ENCODE results near the gene ANKRD30B.
"Not testable (repeated sequence)": the region's sequence is repeated elsewhere in the genome, so short reads cannot be mapped to it uniquely, and the experiment has no call there.

Gene ANKRD30B

GRCh38 chr18:14858514-14858913, 110.5 kb downstream of the ANKRD30B start:
- not testable (repeated sequence) for H3K4me3 ChIP-seq (ENCODE audit: low read length); DNase-seq (ENCODE audit: low read depth)

GRCh38 chr18:14859995-14860394, 112.0 kb downstream of the ANKRD30B start:
- not testable (repeated sequence) for DNase-seq (ENCODE audit: low read depth); H3K4me3 ChIP-seq (ENCODE audit: low read length)

- not testable (repeated sequence) for H3K4me3 ChIP-seq (ENCODE audit: low read length); DNase-seq (ENCODE audit: low read depth)
These were observed 118.5 kb downstream of the ANKRD30B start for GRCh38 chr18:14866426-14866825.

GRCh38 chr18:14867988-14868387, 120.0 kb downstream of the ANKRD30B start:
- not testable (repeated sequence) for H3K4me3 ChIP-seq (ENCODE audit: low read length); DNase-seq (ENCODE audit: low read depth)

- H3K4me3 ChIP-seq (ENCODE audit: low read length); DNase-seq (ENCODE audit: low read depth): not testable (repeated sequence)
These were observed 120.9 kb downstream of the ANKRD30B start for GRCh38 chr18:14868825-14869224.

GRCh38 chr18:14878826-14879225, 130.9 kb downstream of the ANKRD30B start:
- not testable (repeated sequence) for H3K4me3 ChIP-seq (ENCODE audit: low read length); DNase-seq (ENCODE audit: low read depth)

- no peak for TF ChIP-seq CTCF (conservative IDR thresholded peaks at IDR 0.05; ENCODE audit: low read length)
- no peak for DNase-seq (ENCODE audit: low read depth)
- H3K4me3 ChIP-seq (ENCODE audit: low read length): no peak overlapping the region
These were observed 152.5 kb downstream of the ANKRD30B start for GRCh38 chr18:14900435-14900834.

All from AG10803 (cell line).